HepG2 (cell line): ENCODE measurements around the gene ALDH18A1. TPM values are rescaled to one million over a fixed set of nuclear protein-coding genes. Genes with fewer than 3 reads are reported as not detected.

Experiments used
- ATAC-seq: fragments of 200-7000 bp; cut with Tn5 transposase; 3 replicates; pipeline ENCODE4 v1.9.1; 2020; ENCODE audit warnings: mild to moderate bottlenecking, moderate library complexity
- BruUV-seq: library from RNA; stranded (reverse); fragments of 400-500 nt; replicated peaks from 2 replicates; lab custom pipeline; 2021; lab: Mats Ljungman, UMichigan
- CTCF ChIA-PET: fragments of 300-600 bp; formaldehyde crosslinking; extraction: SDS; loops from one replicate; lab custom pipeline; 2021; ENCODE audit warnings: low total read pairs, inconsistent platforms, low intra/inter-chr PET ratio; lab: Yijun Ruan, JAX
- POLR2A ChIA-PET: fragments of 350-600 bp; sonication (Branson Sonifier 250); formaldehyde crosslinking; loops from one replicate; lab custom pipeline; 2020; ENCODE audit warnings: antibody characterized with exemption, inconsistent platforms; lab: Yijun Ruan, JAX
- DNase-seq: peaks from one replicate; pipeline ENCODE4 v3.0.0-alpha.2; 2015; ENCODE audit warnings: low spot score
- FAIRE-seq: peaks from 3 replicates; lab custom pipeline; 2011; peaks lifted over from hg19 to GRCh38; lab: Jason Lieb, UNC
- H2AFZ ChIP-seq: one replicate; pipeline ENCODE4 v1.6.1; 2011; ENCODE audit warnings: low read length, inconsistent platforms
- H3K27ac ChIP-seq: fragments of 300-600 bp; 3 replicates; pipeline ENCODE4 v1.8.0; 2011; ENCODE audit warnings: mixed run types, mild to moderate bottlenecking, mixed read lengths, low read length, inconsistent platforms; ENCODE audit not compliant: insufficient read depth; ENCODE audit errors: extremely low read length
- H3K27me3 ChIP-seq, 2 experiments: fragments of 200-600 bp in 1 of 2; 2 replicates in 1 of 2; 3 replicates in 1 of 2; pipeline versions ENCODE4 v1.6.0 to v1.8.0; 2011; ENCODE audit warnings: low read length in 2 of 2, mild to moderate bottlenecking in 2 of 2, moderate library complexity in 2 of 2, inconsistent platforms in 1 of 2; ENCODE audit not compliant: insufficient read depth in 2 of 2, control insufficient read depth in 1 of 2
- H3K36me3 ChIP-seq, 2 experiments: fragments of 200-600 bp in 1 of 2; replicated peaks in 1 of 2; 2 replicates in 1 of 2; 3 replicates in 1 of 2; pipeline versions ENCODE4 v1.5.1 to v1.8.0; 2011; ENCODE audit warnings: low read length in 2 of 2, inconsistent platforms in 1 of 2; ENCODE audit not compliant: insufficient read depth in 2 of 2, control insufficient read depth in 1 of 2
- H3K4me1 ChIP-seq: 2 replicates; pipeline ENCODE4 v1.5.1; 2012; ENCODE audit warnings: low read length, inconsistent platforms; ENCODE audit not compliant: insufficient read depth
- H3K4me2 ChIP-seq: 2 replicates; pipeline ENCODE4 v1.6.0; 2011; ENCODE audit warnings: low read depth, low read length, inconsistent platforms
- H3K4me3 ChIP-seq, 3 experiments: fragments of 200-600 bp in 1 of 3; sonication (generic), shearing (Covaris generic) in 1 of 3; replicated peaks in 1 of 3; 2 replicates each; pipeline ENCODE4 v1.5.1; 2011 to 2016; ENCODE audit warnings: low read length in 3 of 3, inconsistent platforms in 2 of 3, low read depth in 2 of 3, mild to moderate bottlenecking in 2 of 3, control low read depth in 1 of 3, mixed read lengths in 1 of 3; ENCODE audit not compliant: insufficient read depth in 1 of 3
- H3K79me2 ChIP-seq: one replicate; pipeline ENCODE4 v1.6.1; 2011; ENCODE audit warnings: low read length, inconsistent platforms; ENCODE audit not compliant: insufficient read depth
- H3K9ac ChIP-seq: 2 replicates; pipeline ENCODE4 v1.6.0; 2011; ENCODE audit warnings: mild to moderate bottlenecking, low read depth, low read length, inconsistent platforms; ENCODE audit not compliant: insufficient read depth
- H3K9me3 ChIP-seq: 2 replicates; pipeline ENCODE4 v1.5.1; 2012; ENCODE audit warnings: mild to moderate bottlenecking, low read length
- H4K20me1 ChIP-seq: 2 replicates; pipeline ENCODE4 v1.6.0; 2011; ENCODE audit warnings: inconsistent platforms, mild to moderate bottlenecking, low read length, moderate library complexity; ENCODE audit not compliant: insufficient read depth
- CCAR2 ChIP-seq: fragments of 200-400 bp; formaldehyde crosslinking; optimal IDR thresholded peaks from 2 replicates; pipeline ENCODE3; 2018; ENCODE audit warnings: low read depth, mild to moderate bottlenecking, low read length, moderate library complexity
- FOXK1 ChIP-seq: sonication (generic); formaldehyde crosslinking; IDR thresholded peaks from 2 replicates; pipeline ENCODE4 v1.4.0; 2020; ENCODE audit warnings: low read depth, missing genetic modification reagents, borderline replicate concordance
- IRX3 ChIP-seq: sonication (generic); formaldehyde crosslinking; IDR thresholded peaks from 2 replicates; pipeline ENCODE4 v1.8.1; 2023; ENCODE audit warnings: mild to moderate bottlenecking, low read depth, missing genetic modification reagents, borderline replicate concordance
- JUNB ChIP-seq: sonication (generic); formaldehyde crosslinking; IDR thresholded peaks from 2 replicates; pipeline ENCODE4 v1.8.0; 2022; ENCODE audit warnings: missing genetic modification reagents, mild to moderate bottlenecking, borderline replicate concordance
- SIX1 ChIP-seq: sonication (generic); formaldehyde crosslinking; IDR thresholded peaks from 2 replicates; pipeline ENCODE4 v1.4.0; 2020; ENCODE audit warnings: missing genetic modification reagents, borderline replicate concordance
- ZBTB21 ChIP-seq: sonication (generic); formaldehyde crosslinking; IDR thresholded peaks from 2 replicates; pipeline ENCODE4 v1.4.0; 2020; ENCODE audit warnings: missing genetic modification reagents
- ZNF678 ChIP-seq: sonication (generic); formaldehyde crosslinking; IDR thresholded peaks from 2 replicates; pipeline ENCODE4 v1.4.0; 2020; ENCODE audit warnings: mild to moderate bottlenecking, missing genetic modification reagents
- ZNF724P ChIP-seq: sonication (generic); formaldehyde crosslinking; IDR thresholded peaks from 2 replicates; pipeline ENCODE4 v1.8.0; 2022; ENCODE audit warnings: missing genetic modification reagents, borderline replicate concordance
- ZZZ3 ChIP-seq: sonication (generic); formaldehyde crosslinking; IDR thresholded peaks from 2 replicates; pipeline ENCODE4 v1.4.0; 2020; ENCODE audit warnings: missing genetic modification reagents, mild to moderate bottlenecking, borderline replicate concordance
- WGBS: methylation state at CpG from one replicate; pipeline ENCODE4 v1.1.6; 2017; ENCODE audit warnings: low lambda C conversion rate; 5-methylcytosine and 5-hydroxymethylcytosine counted together
- in situ Hi-C: cut with HindIII; loops from 2 replicates; pipeline ENCODE4 v1.10.0; 2017; ENCODE audit warnings: low pct_unique_long_range_greater_than_20kb; ENCODE audit not compliant: extremely low pct_ligation_motif_present
- intact Hi-C: fragments of 100-400 bp; cut with micrococcal nuclease; formaldehyde crosslinking; loops from one replicate; pipeline ENCODE4 v1.10.0; 2022; ENCODE audit not compliant: unreplicated experiment
- polyA plus RNA-seq, 8 experiments: library from polyadenylated mRNA; depleted of rRNA in 3 of 8; stranded (reverse) in 7 of 8; unstranded in 1 of 8; fragments of >200 nt; fragmentation: Illumina TruSeq in 4 of 8; extraction: Trizol in 4 of 8; gene quantifications; 2 replicates each; pipeline versions ENCODE4 v1.2.1 to v1.2.3, GENCODE V29; 2011 to 2016; ENCODE audit warnings: low read depth in 4 of 8, missing spikeins in 1 of 8, mixed read lengths in 1 of 8; ENCODE audit not compliant: insufficient read depth in 1 of 8
- total RNA-seq, 5 experiments: library from RNA; depleted of rRNA; stranded (reverse); fragments of >200 nt; fragmentation: Illumina TruSeq; extraction: Trizol; gene quantifications; 2 replicates each; pipeline ENCODE4 v1.2.3, GENCODE V29; 2016; ENCODE audit warnings: low read depth in 1 of 5
- TF ChIP-seq, protein P1 (sequence below): sonication (generic); formaldehyde crosslinking; IDR thresholded peaks from 2 replicates; pipeline ENCODE4 v1.9.0; 2022; ENCODE audit warnings: missing genetic modification reagents, mild to moderate bottlenecking, borderline replicate concordance
- TF ChIP-seq, protein P2 (sequence below): IDR thresholded peaks from 2 replicates; pipeline ENCODE4 v1.6.1; 2018; ENCODE audit warnings: missing genetic modification reagents, mild to moderate bottlenecking, missing compliant biosample characterization
- TF ChIP-seq, protein P3 (sequence below): sonication (generic); formaldehyde crosslinking; IDR thresholded peaks from 2 replicates; pipeline ENCODE4 v1.4.0; 2020; ENCODE audit warnings: missing genetic modification reagents
- TF ChIP-seq, protein P4 (sequence below): sonication (generic); formaldehyde crosslinking; IDR thresholded peaks from 2 replicates; pipeline ENCODE4 v1.4.0; 2020; ENCODE audit warnings: missing genetic modification reagents
- TF ChIP-seq, protein P5 (sequence below): sonication (generic); formaldehyde crosslinking; IDR thresholded peaks from 2 replicates; pipeline ENCODE4 v1.8.1; 2023; ENCODE audit warnings: mild to moderate bottlenecking, inconsistent platforms, moderate library complexity, missing genetic modification reagents, borderline replicate concordance

ALDH18A1 gene
- total and polyA plus RNA-seq, 2 of the 13 experiments (the other 11 are each of a cell fraction or from before 2014, with no cell fraction given): 180 to 263 TPM

DNA sequence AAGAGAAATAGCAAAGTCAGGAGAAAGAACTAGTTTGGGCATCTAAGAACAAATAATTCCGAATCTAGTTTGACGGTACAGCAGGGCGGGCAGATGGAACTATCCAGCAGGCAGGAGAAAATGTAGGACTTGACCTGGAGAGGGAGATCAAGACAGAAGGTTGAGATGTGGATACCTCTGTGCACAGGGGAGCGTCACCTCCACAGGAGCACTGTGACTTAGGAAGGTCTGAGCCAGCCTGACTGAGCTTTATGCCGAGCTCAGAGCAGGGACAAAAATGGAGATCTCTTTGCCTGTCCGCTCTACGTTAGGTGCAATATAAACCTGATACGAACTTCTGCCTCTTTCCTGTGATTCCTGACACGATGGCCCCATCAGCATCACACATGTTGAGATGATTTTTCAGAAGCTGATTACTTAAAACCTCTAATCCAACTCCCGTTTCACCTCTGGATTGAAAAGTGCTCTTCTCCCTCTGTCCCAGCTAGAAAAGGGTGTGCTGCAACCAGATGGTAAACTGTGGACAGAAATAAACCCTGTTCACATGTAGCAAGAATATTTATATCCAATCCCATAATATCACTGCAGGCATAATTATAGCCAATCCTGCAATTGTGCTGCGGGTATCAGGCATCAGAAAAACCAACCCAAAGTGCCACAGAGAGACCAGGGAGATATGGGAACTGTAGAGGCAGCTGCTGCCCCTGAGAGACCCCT, 81.7 kb downstream of the ALDH18A1 start:
- H3K36me3 ChIP-seq: no peaks in the 10 kb centered on the region
- CTCF ChIA-PET: no interaction called here
- intact Hi-C loops: no loop called here
- H3K4me2 ChIP-seq: no peak overlapping the region; the same call in 1 of the 2 replicates
- TF ChIP-seq, protein P1, sequence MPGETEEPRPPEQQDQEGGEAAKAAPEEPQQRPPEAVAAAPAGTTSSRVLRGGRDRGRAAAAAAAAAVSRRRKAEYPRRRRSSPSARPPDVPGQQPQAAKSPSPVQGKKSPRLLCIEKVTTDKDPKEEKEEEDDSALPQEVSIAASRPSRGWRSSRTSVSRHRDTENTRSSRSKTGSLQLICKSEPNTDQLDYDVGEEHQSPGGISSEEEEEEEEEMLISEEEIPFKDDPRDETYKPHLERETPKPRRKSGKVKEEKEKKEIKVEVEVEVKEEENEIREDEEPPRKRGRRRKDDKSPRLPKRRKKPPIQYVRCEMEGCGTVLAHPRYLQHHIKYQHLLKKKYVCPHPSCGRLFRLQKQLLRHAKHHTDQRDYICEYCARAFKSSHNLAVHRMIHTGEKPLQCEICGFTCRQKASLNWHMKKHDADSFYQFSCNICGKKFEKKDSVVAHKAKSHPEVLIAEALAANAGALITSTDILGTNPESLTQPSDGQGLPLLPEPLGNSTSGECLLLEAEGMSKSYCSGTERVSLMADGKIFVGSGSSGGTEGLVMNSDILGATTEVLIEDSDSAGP: no peak
- TF ChIP-seq JUNB: no peak
- TF ChIP-seq ZNF724P (CRISPR knock-in tag): no peak
- TF ChIP-seq, protein P2, sequence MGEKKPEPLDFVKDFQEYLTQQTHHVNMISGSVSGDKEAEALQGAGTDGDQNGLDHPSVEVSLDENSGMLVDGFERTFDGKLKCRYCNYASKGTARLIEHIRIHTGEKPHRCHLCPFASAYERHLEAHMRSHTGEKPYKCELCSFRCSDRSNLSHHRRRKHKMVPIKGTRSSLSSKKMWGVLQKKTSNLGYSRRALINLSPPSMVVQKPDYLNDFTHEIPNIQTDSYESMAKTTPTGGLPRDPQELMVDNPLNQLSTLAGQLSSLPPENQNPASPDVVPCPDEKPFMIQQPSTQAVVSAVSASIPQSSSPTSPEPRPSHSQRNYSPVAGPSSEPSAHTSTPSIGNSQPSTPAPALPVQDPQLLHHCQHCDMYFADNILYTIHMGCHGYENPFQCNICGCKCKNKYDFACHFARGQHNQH: no peak
- TF ChIP-seq, protein P3, sequence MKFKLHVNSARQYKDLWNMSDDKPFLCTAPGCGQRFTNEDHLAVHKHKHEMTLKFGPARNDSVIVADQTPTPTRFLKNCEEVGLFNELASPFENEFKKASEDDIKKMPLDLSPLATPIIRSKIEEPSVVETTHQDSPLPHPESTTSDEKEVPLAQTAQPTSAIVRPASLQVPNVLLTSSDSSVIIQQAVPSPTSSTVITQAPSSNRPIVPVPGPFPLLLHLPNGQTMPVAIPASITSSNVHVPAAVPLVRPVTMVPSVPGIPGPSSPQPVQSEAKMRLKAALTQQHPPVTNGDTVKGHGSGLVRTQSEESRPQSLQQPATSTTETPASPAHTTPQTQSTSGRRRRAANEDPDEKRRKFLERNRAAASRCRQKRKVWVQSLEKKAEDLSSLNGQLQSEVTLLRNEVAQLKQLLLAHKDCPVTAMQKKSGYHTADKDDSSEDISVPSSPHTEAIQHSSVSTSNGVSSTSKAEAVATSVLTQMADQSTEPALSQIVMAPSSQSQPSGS (CRISPR knock-in tag): no peak
- TF ChIP-seq, protein P4, sequence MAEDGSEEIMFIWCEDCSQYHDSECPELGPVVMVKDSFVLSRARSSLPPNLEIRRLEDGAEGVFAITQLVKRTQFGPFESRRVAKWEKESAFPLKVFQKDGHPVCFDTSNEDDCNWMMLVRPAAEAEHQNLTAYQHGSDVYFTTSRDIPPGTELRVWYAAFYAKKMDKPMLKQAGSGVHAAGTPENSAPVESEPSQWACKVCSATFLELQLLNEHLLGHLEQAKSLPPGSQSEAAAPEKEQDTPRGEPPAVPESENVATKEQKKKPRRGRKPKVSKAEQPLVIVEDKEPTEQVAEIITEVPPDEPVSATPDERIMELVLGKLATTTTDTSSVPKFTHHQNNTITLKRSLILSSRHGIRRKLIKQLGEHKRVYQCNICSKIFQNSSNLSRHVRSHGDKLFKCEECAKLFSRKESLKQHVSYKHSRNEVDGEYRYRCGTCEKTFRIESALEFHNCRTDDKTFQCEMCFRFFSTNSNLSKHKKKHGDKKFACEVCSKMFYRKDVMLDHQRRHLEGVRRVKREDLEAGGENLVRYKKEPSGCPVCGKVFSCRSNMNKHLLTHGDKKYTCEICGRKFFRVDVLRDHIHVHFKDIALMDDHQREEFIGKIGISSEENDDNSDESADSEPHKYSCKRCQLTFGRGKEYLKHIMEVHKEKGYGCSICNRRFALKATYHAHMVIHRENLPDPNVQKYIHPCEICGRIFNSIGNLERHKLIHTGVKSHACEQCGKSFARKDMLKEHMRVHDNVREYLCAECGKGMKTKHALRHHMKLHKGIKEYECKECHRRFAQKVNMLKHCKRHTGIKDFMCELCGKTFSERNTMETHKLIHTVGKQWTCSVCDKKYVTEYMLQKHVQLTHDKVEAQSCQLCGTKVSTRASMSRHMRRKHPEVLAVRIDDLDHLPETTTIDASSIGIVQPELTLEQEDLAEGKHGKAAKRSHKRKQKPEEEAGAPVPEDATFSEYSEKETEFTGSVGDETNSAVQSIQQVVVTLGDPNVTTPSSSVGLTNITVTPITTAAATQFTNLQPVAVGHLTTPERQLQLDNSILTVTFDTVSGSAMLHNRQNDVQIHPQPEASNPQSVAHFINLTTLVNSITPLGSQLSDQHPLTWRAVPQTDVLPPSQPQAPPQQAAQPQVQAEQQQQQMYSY (CRISPR knock-in tag): no peak
- TF ChIP-seq ZZZ3: no peak
- TF ChIP-seq FOXK1 (CRISPR knock-in tag): no peak
- TF ChIP-seq ZNF678 (CRISPR knock-in tag): no peak
- no peak for TF ChIP-seq SIX1
- TF ChIP-seq, protein P5, sequence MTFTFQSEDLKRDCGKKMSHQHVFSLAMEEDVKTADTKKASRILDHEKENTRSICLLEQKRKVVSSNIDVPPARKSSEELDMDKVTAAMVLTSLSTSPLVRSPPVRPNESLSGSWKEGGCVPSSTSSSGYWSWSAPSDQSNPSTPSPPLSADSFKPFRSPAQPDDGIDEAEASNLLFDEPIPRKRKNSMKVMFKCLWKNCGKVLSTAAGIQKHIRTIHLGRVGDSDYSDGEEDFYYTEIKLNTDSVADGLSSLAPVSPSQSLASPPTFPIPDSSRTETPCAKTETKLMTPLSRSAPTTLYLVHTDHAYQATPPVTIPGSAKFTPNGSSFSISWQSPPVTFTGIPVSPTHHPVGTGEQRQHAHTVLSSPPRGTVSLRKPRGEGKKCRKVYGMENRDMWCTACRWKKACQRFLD (CRISPR knock-in tag): no peak
- no peak for TF ChIP-seq CCAR2
- no peak for TF ChIP-seq ZBTB21 (CRISPR knock-in tag)
- no peak for TF ChIP-seq IRX3 (CRISPR knock-in tag)
- H3K4me1 ChIP-seq: no peaks in the 10 kb centered on the region
- H3K9me3 ChIP-seq: no peaks in the 10 kb centered on the region
- no peak overlapping the region for H3K9ac ChIP-seq
- H3K27ac ChIP-seq: no peak overlapping the region
- POLR2A ChIA-PET: no interaction called here
- no peak overlapping the region for H2AFZ ChIP-seq
- no peak overlapping the region for H3K4me3 ChIP-seq
- no TSS peak for BruUV-seq
- WGBS: 35% methylated on average over 11 of the region's 11 CpGs
- H3K79me2 ChIP-seq: no peaks in the 10 kb centered on the region
- H3K27me3 ChIP-seq: peaks cover 3 to 26% of the 10 kb centered on the region in 2 experiments; a peak in 4 of 5 replicates
- in situ Hi-C loops: loop anchor here (25.0 kb wide), 1 partner anchor 138 kb away; no protein-coding TSS in a partner anchor
- DNase-seq: no peak
- no peak for FAIRE-seq
- peak; percentile 34; the same call in 2 of the 3 replicates for ATAC-seq
- H4K20me1 ChIP-seq: no peaks in the 10 kb centered on the region
